ENCODE data around the gene ARL3. TPM values are rescaled to one million over a fixed set of nuclear protein-coding genes. Genes with fewer than 3 reads are reported as not detected.

Gene ARL3
- total and polyA plus RNA-seq, 12 donors: 5.0 to 17.8 (median 13.6) TPM

- Histone ChIP-seq H3K9me3 (no peaks in the 10 kb centered on the region), H3K36me3 (peaks cover 0 to 70% (median 43%) of the 10 kb centered on the region in 9 donors), H3K4me3 (no peak overlapping the region), H3K4me1 (peaks cover 21 to 71% (median 50%) of the 10 kb centered on the region in 9 donors), H3K27me3 (no peaks in the 10 kb centered on the region), H3K27ac (peak overlapping the region in 9 of 10 donors; percentile 35 to 77 (median 72))
- intact Hi-C loops (cut with DNase I): no loop called here
- DNase-seq (no peak), ATAC-seq (no peak)
- WGBS, 2 donors: 55 to 75% methylated on average over 11 of the region's 11 CpGs
- TF ChIP-seq CTCF (IDR thresholded peaks at IDR 0.05): no peak
Measured at GRCh38 chr10:102657451-102657850, 56.7 kb downstream of the ARL3 start.

GRCh38 chr10:102656791-102657371 lies 57.3 kb downstream of the ARL3 start:
- H3K27ac ChIP-seq: peak overlapping the region in 8 of 10 donors; percentile 35 to 77 (median 71)
- no peaks in the 10 kb centered on the region for H3K9me3 ChIP-seq
- H3K36me3 ChIP-seq: peaks cover 0 to 76% (median 43%) of the 10 kb centered on the region in 9 donors
- intact Hi-C loops (cut with DNase I): no loop called here
- DNase-seq (no peak), ATAC-seq (no peak)
- no peak for TF ChIP-seq CTCF (IDR thresholded peaks at IDR 0.05)
- H3K27me3 ChIP-seq: no peaks in the 10 kb centered on the region
- H3K4me1 ChIP-seq: peaks cover 21 to 76% (median 56%) of the 10 kb centered on the region in 9 donors
- WGBS, 2 donors: 91 to 92% methylated on average over 42 of the region's 42 CpGs
- no peak overlapping the region for H3K4me3 ChIP-seq

GRCh38 chr10:102656026-102656425 lies 58.2 kb downstream of the ARL3 start:
- Histone ChIP-seq H3K36me3 (peaks cover 0 to 84% (median 43%) of the 10 kb centered on the region in 9 donors), H3K4me3 (no peak overlapping the region), H3K27ac (no peak overlapping the region), H3K9me3 (no peaks in the 10 kb centered on the region), H3K4me1 (peaks cover 27 to 76% (median 56%) of the 10 kb centered on the region in 9 donors), H3K27me3 (no peaks in the 10 kb centered on the region)
- no peak for TF ChIP-seq CTCF (IDR thresholded peaks at IDR 0.05)
- 90 to 93% methylated on average over 12 of the region's 12 CpGs for WGBS, 2 donors
- DNase-seq (no peak), ATAC-seq (no peak)
- intact Hi-C loops (cut with DNase I): no loop called here

GRCh38 chr10:102654969-102655368 lies 59.2 kb downstream of the ARL3 start:
- Histone ChIP-seq H3K4me3 (no peak overlapping the region), H3K36me3 (peaks cover 0 to 88% (median 43%) of the 10 kb centered on the region in 9 donors), H3K27ac (peak overlapping the region in 1 of 10 donors; percentile 20), H3K9me3 (no peaks in the 10 kb centered on the region), H3K27me3 (no peaks in the 10 kb centered on the region), H3K4me1 (peaks cover 31 to 76% (median 60%) of the 10 kb centered on the region in 9 donors)
- whole genome bisulfite sequencing, 2 donors: 89 to 92% methylated on average over 12 of the region's 12 CpGs
- intact Hi-C loops (cut with DNase I): loop anchor here in 1 of 10 donors (5.0 kb wide), 1 partner anchor 57 kb away; the partner anchor contains the start of genes ARL3 and SFXN2
- DNase-seq (no peak), ATAC-seq (no peak)
- TF ChIP-seq CTCF (IDR thresholded peaks at IDR 0.05): no peak

Data from heart right ventricle (tissue), 16 donors.